ENCODE data around the gene LIPH. TPM values are rescaled to one million over a fixed set of nuclear protein-coding genes. Genes with fewer than 3 reads are reported as not detected.

Gene LIPH
- total and polyA plus RNA-seq, 10 donors, result 0.03 to 3.1 (median 1.1) TPM

GRCh38 chr3:185519021-185519420 is 33.4 kb downstream of the LIPH start:
- Histone ChIP-seq H3K9me3 (no peaks in the 10 kb centered on the region), H3K27ac (no peak overlapping the region), H3K36me3 (no peaks in the 10 kb centered on the region), H3K4me1 (no peaks in the 10 kb centered on the region), H3K27me3 (replicated peaks in 1 of 7) (peaks cover 0 to 32% (median 0%) of the 10 kb centered on the region in 7 donors), H3K4me3 (no peak overlapping the region)
- no peak for TF ChIP-seq POLR2AphosphoS5 (IDR thresholded peaks at IDR 0.05)
- TF ChIP-seq CTCF (IDR thresholded peaks at IDR 0.05 in 8 of 11, conservative IDR thresholded peaks at IDR 0.05 in 3 of 11), result no peak
- no peak for TF ChIP-seq POLR2A (IDR thresholded peaks at IDR 0.05)
- WGBS, 5 donors, result 83 to 88% (median 85%) methylated on average over 5 of the region's 5 CpGs
- DNase-seq, result no peak
- intact Hi-C loops (cut with DNase I; ENCODE audit: low total_unique reads), result no loop called here

GRCh38 chr3:185517387-185518130 is 34.8 kb downstream of the LIPH start:
- intact Hi-C loops (cut with DNase I; ENCODE audit: low total_unique reads), result no loop called here
- no peak overlapping the region for H3K4me3 ChIP-seq
- H3K9me3 ChIP-seq, result no peaks in the 10 kb centered on the region
- H3K27ac ChIP-seq, result no peak overlapping the region
- DNase-seq, result no peak
- no peaks in the 10 kb centered on the region for H3K4me1 ChIP-seq
- peaks cover 0 to 29% (median 0%) of the 10 kb centered on the region in 7 donors for H3K27me3 ChIP-seq (replicated peaks in 1 of 7)
- TF ChIP-seq CTCF (IDR thresholded peaks at IDR 0.05 in 8 of 11, conservative IDR thresholded peaks at IDR 0.05 in 3 of 11), result no peak
- TF ChIP-seq POLR2AphosphoS5 (IDR thresholded peaks at IDR 0.05), result no peak
- no peak for TF ChIP-seq POLR2A (IDR thresholded peaks at IDR 0.05)
- WGBS, 5 donors, result 86 to 97% (median 92%) methylated on average over 2 of the region's 2 CpGs
- H3K36me3 ChIP-seq, result no peaks in the 10 kb centered on the region

- no peak overlapping the region for H3K4me3 ChIP-seq
- no peak overlapping the region for H3K27ac ChIP-seq
- H3K27me3 ChIP-seq (replicated peaks in 1 of 7), result peaks cover 0 to 5% (median 0%) of the 10 kb centered on the region in 7 donors
- H3K36me3 ChIP-seq, result no peaks in the 10 kb centered on the region
- intact Hi-C loops (cut with DNase I; ENCODE audit: low total_unique reads), result no loop called here
- TF ChIP-seq POLR2AphosphoS5 (IDR thresholded peaks at IDR 0.05) (no peak), POLR2A (IDR thresholded peaks at IDR 0.05) (no peak), CTCF (IDR thresholded peaks at IDR 0.05 in 8 of 11, conservative IDR thresholded peaks at IDR 0.05 in 3 of 11) (no peak)
- 87 to 95% (median 94%) methylated on average over 4 of the region's 4 CpGs for WGBS, 5 donors
- no peaks in the 10 kb centered on the region for H3K4me1 ChIP-seq
- no peaks in the 10 kb centered on the region for H3K9me3 ChIP-seq
- no peak for DNase-seq
Observed at GRCh38 chr3:185511711-185512110, 40.7 kb downstream of the LIPH start.

GRCh38 chr3:185508335-185508991 is 43.9 kb downstream of the LIPH start:
- peaks cover 0 to 9% (median 0%) of the 10 kb centered on the region in 7 donors for H3K27me3 ChIP-seq (replicated peaks in 1 of 7)
- H3K27ac ChIP-seq, result no peak overlapping the region
- no peaks in the 10 kb centered on the region for H3K9me3 ChIP-seq
- WGBS, 5 donors, result 80 to 90% (median 87%) methylated on average over 19 of the region's 19 CpGs
- DNase-seq, result no peak
- TF ChIP-seq CTCF (IDR thresholded peaks at IDR 0.05 in 8 of 11, conservative IDR thresholded peaks at IDR 0.05 in 3 of 11) (no peak), POLR2AphosphoS5 (IDR thresholded peaks at IDR 0.05) (no peak)
- H3K4me3 ChIP-seq, result no peak overlapping the region
- intact Hi-C loops (cut with DNase I; ENCODE audit: low total_unique reads), result no loop called here
- H3K4me1 ChIP-seq, result peaks cover 0 to 5% (median 0%) of the 10 kb centered on the region in 6 donors
- H3K36me3 ChIP-seq, result no peaks in the 10 kb centered on the region
